ENCODE measurements around the gene GALNT18.

Gene GALNT18

DNA sequence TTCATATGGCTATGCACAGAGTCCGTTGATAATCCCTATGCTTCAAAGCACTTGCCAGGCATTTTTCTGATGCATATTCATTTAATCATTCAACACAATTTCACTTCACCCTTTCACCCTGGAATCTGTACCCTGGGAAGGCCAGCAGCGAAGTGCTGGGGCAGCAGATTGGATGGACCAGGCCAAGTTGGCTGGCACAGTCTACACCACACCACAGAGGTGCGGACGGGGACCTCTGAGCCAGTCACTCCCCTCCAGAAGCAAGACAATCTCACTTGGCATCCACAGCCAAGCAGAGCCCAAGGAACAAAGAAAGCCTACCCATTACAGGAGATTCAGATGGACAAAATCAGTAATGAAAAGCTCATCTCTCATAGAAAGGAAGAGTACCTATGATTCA lies 130.2 kb downstream of the GALNT18 start:
- no peak for DNase-seq

GRCh38 chr11:11491014-11491413 lies 130.8 kb downstream of the GALNT18 start:
- no peak for DNase-seq

- DNase-seq = no peak
Measured at GRCh38 chr11:11486423-11486822, 135.4 kb downstream of the GALNT18 start.

DNA sequence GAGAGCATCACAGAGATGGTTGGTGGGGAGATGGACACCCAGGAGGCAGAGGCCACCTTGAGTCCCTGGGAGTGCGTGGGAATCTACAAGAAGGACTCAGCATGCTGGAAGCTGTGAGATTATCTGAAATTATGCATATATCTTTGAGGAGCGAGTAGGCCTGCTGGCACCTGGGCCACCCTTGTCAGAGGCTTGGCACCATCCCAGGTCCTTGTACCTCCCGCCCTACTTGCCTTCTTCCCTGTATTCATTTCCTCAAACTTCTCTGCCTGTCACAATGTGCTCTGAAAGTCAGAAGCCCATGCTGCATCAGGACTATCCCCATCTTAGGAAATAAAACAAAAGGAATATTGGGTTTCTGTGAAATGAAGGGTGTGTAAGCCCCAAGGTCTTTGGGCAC lies 135.8 kb downstream of the GALNT18 start:
- no peak for DNase-seq

DNA sequence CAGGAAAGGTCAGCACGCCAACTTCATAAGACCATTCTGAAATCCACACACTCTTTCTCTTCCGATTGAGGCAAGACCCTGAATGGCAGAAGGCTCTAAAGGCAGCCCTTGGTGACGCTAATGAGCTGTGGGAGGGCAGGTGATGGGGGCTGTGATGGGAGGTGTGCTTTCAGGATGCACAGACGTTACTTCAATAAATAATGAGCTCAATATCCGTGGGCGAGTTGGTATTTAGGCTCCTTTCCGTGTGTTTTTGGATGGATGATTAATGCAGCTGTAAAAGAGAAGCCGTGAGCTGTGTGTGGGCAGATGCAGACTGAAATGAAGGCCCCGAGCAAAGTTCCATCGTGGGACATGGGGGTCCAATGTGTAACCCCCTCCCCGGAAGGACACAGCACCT lies 138.2 kb downstream of the GALNT18 start:
- no peak for DNase-seq

DNA sequence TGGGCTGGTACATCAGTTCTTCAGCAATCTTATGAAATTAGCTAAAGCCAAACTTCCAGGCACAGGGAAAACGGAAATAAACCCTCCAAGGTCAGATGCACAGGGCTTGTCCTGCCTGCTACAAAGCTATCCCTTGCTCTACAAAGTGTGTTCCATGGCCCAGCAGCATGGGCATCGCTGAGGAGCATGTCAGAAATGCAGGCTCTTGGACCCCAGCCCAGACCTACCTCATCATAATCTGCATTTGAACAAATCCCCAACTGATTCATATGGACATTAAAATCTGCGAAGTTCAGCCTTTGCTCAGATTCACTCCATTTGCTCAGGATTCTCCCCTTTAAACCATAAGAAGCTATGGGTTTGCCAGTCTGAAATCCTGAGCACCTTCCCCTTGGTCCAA lies 139.1 kb downstream of the GALNT18 start:
- no peak for DNase-seq

GRCh38 chr11:11481371-11481770 lies 140.4 kb downstream of the GALNT18 start:
- no peak for DNase-seq

GRCh38 chr11:11480971-11481370 lies 140.8 kb downstream of the GALNT18 start:
- DNase-seq = no peak

GRCh38 chr11:11478687-11479086 lies 143.1 kb downstream of the GALNT18 start:
- no peak for DNase-seq

- DNase-seq = no peak
Measured at GRCh38 chr11:11477695-11478420, 143.9 kb downstream of the GALNT18 start.

- DNase-seq = no peak
Measured at GRCh38 chr11:11476971-11477645, 144.7 kb downstream of the GALNT18 start.

GRCh38 chr11:11476499-11476898 lies 145.3 kb downstream of the GALNT18 start:
- no peak for DNase-seq

- DNase-seq = no peak
Measured at GRCh38 chr11:11472106-11472505, 149.7 kb downstream of the GALNT18 start.

DNA sequence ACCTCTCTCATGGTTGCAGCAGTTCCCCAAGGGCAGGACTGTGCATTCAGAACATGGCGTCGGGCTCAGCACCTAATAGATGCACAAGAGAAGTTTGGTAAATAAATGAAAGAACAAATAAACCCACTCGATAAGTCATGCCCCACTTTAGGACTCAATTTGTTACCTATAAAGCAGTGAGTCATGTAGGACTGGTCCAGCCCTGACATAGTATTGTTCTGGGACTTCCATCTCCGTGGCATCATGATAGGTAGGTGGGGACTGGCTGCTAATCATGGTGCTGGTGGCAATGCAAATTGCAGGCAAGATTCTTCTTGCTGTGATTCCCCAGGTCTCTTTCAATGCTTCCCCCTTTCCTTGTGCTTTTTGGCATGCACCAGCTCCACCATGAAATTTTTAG lies 150.6 kb downstream of the GALNT18 start:
- no peak for DNase-seq

DNA sequence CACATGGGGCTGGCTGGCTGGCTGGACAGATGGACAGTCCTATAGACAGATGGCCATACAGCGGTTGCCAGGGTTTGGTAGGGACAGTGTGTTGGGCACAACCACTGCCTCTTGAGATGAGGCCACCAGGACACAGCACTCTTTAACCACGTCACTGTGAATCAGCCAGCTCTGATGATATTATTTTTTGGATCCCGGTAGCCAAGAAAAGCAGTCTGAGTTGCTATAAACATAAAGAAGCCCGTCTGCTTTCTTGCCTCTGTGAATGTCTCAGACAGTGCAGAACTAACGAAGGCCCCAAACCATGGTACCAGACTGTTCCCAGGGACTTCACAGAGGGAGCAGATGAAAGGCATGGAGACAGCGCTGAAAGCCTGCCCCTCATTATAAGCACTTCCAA lies 152.9 kb downstream of the GALNT18 start:
- DNase-seq = no peak

GRCh38 chr11:11467312-11467711 lies 154.5 kb downstream of the GALNT18 start:
- DNase-seq = no peak

GRCh38 chr11:11464555-11464954 lies 157.2 kb downstream of the GALNT18 start:
- DNase-seq = no peak

- no peak for DNase-seq
Measured at GRCh38 chr11:11463405-11463804, 158.4 kb downstream of the GALNT18 start.

DNA sequence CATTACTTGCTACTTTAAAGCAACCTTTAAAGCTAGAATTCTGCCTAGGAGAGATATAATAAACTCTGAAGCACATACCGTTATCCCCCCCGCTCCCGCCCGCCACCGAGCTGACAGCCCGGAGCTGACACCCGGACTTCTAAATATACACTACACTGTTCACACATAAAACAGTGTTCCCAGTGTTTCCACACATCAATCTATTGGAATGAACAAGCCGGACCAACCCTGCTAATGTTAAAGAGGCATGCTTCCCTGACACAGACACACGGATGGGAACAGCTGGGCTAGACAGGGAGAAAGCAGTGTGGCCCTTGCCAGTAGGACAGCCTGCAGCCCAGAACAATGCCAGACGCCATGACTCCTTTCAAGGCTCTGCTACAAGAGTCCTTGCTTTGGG lies 160.3 kb downstream of the GALNT18 start:
- DNase-seq = no peak

DNA sequence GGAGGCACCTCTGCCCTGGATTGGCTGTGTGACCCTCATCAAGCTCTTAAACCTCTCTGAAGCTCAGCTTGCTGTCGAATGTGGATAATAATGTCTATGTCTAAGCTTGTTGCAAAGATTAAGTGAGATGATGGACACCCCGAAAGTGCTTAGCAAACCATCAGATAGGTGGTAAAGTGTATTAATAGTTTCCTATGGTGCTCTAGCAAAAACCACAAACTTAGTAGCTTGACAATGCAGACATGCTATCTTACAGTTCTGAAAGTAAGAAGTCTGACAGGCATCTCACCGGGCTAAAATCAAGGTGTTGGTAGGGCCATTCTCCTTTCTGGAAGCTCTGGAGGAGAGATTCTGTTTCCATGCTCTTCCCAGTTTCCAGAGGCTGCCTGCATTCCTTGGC lies 162.2 kb downstream of the GALNT18 start:
- no peak for DNase-seq

GRCh38 chr11:11458485-11458884 lies 163.3 kb downstream of the GALNT18 start:
- DNase-seq = no peak

DNA sequence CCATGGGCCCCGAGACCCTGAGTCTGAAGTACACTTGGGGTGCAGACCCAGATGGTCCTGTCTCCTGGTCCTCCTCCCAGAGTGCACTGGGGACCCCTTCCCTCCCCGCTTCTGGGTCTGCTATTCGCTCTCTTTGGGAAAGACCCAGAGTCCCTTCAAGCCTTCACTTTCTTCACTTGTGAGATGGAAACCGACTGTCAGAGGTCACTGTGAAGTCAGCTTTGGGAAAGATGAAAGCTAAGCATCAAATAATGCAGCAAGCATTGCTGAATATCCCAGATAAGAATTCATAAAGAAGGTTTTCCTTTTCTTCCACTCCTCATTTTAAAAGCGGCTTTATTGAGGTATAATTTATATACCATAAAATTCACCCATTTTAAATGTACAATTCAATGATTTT lies 163.8 kb downstream of the GALNT18 start:
- DNase-seq = no peak

DNA sequence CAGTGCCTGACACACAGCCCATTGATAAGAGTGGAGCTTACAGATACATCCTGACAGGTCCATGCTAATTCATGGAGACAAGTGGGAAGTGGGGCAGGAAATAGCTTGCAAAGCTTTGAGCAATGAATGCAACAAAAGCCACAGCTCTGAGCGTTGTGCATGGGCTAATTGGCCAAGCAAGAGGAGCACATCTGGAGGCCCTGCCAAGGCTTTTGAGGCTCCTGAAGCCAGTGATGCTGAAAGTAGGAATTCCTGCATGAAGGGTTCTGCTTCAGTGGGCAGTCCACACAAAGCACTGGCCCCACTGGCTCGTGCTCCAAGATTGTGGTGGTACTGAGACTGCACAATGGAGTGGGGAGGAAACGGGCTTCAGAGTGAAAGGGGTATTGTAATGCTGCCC lies 164.9 kb downstream of the GALNT18 start:
- no peak for DNase-seq

DNA sequence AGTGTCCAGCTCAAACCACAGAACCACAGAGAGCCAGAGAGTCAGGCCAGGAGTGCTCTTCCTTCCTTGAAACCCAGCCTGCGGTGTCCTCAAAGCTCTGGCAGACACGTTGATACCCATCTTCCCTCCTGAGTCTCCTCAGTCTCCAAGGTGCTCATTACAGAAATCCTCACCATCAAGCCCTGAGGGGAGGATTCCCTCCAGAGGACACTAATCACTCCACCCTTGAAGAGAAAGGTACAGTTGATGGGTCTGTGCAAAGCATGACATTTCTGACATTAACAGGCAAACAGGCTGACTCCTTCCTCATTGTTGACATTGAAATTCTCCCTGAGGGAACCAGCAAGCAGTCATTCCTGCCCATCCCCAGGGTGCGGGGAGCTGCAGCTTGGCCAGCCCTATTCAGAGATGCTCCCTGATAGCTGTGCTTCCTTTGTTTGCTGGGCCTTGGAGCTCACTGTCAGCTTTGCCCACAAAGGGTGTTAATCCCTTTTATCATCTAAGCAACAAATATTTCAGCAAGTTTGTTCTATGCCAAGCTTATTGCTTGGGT lies 167.1 kb downstream of the GALNT18 start:
- DNase-seq = no peak
